ENCODE results near the gene INPP4A.

INPP4A gene

GRCh38 chr2:98476192-98476868 is 31.7 kb downstream of the INPP4A start:
- no peak for DNase-seq (ENCODE audit: low spot score)

GRCh38 chr2:98477036-98477435 is 32.4 kb downstream of the INPP4A start:
- no peak for DNase-seq (ENCODE audit: low spot score)

DNA sequence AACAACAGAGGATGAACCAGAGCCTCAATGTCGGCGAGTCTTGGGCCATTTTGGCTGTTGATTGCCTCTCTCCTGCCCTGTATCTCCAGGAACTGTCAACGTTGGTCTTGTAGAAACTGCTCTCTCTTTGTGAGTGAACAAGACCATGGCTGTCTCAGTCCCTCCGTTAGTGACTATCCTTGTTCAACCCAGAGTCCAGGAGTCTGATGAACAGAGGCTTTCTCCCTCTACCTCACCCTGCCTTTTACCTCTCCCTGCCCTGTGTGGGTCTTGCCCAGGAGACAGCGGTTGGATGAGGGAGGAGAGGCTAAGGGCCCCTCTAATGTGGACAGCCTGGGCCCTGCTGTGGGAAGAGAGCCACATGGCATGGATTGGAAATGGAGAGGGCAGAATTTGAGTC is 32.8 kb downstream of the INPP4A start:
- no peak for DNase-seq (ENCODE audit: low spot score)

DNA sequence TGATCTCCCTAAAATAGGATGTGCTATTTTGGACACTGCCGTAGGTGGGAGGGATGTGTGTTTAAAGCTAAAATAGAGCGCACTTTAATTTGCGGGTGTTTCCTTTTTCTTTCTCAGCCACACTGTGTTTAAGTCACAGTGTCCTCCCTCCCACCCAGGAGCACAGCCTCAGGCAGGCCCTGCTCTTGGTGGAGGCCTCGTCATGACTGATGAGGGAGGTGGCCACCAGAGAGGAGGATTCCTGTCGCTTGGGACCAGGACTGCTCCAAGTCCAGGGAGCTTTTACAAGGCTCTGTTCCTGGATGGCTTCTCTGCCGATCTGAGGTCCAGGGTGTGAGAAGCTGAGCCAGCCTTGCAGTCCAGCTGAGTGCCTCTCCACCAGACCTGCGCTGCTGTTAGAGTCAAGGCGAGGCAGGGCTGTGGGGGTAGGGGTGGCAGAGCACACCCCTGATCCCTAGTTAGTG is 33.5 kb downstream of the INPP4A start:
- DNase-seq (ENCODE audit: low spot score), result no peak

DNA sequence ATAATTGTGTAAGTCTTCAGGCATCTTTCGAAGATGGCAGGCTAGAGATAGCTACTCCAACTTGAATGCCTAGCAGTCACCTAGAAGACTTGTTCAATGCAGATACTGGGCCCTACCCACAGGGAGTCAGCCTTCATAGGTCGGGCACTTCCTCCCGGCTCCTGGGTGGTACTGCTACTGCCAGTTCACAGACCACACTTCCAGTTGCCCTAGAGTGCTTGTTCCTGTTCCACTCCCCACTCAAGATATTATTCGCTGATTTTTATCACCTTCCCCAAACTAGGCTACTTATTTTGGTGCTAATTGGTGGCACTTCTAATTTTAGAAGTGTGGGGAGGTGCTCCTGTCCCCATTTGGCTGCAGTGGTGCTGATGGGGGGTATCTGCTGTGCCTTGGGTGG is 34.2 kb downstream of the INPP4A start:
- DNase-seq (ENCODE audit: low spot score), result no peak

GRCh38 chr2:98479371-98479770 is 34.7 kb downstream of the INPP4A start:
- DNase-seq (ENCODE audit: low spot score), result no peak

GRCh38 chr2:98479959-98480524 is 35.4 kb downstream of the INPP4A start:
- no peak for DNase-seq (ENCODE audit: low spot score)

GRCh38 chr2:98480598-98480997 is 35.9 kb downstream of the INPP4A start:
- DNase-seq (ENCODE audit: low spot score), result no peak

DNA sequence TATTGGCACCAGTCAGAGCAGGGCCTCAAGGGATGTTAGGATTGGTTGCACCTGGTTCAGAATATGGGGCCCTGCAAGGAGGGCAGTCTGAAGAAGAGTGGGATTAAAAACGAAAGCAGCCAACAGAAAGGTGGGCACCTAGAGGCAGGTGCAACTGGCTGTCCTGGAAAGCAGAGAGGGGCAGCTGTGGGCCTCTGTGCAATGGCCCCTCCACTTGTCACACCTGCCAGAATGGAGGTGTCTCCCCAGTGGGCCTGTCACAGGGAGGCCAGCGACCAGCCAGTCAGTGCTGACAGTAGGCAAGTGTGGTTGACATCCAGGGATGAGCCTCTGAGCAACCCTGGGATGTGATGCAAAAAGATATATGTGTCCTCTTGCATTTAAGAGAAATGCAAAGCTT is 37.7 kb downstream of the INPP4A start:
- no peak for DNase-seq (ENCODE audit: low spot score)

- DNase-seq (ENCODE audit: low spot score), result no peak
Observed at GRCh38 chr2:98483257-98483861, 38.7 kb downstream of the INPP4A start.

DNA sequence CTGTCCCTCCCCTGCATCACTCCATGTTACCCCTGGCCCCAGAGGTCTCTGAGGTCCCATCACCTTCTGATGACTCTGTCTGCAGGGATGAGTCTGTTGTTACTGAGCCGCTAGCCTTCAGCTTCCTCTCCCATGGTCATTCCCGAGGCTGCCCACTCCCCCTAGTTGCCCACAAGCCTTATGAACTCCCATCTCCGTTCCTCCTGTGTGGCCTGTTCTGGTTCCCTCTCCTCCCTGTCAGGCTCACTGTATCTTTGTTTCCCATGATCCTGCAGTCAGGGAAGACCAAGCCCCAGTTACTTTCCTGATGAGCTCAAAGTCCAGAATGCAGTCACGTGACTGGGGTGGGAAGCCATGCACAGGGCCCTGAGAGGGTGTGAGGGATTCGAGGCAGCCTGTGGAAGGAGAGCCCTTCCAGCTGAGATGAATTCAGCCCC is 39.5 kb downstream of the INPP4A start:
- peak; percentile 78 for DNase-seq (ENCODE audit: low spot score)

- no peak for DNase-seq (ENCODE audit: low spot score)
Observed at GRCh38 chr2:98484652-98485452, 40.2 kb downstream of the INPP4A start.

- DNase-seq (ENCODE audit: low spot score), result no peak
Observed at GRCh38 chr2:98485453-98485755, 40.7 kb downstream of the INPP4A start.

DNA sequence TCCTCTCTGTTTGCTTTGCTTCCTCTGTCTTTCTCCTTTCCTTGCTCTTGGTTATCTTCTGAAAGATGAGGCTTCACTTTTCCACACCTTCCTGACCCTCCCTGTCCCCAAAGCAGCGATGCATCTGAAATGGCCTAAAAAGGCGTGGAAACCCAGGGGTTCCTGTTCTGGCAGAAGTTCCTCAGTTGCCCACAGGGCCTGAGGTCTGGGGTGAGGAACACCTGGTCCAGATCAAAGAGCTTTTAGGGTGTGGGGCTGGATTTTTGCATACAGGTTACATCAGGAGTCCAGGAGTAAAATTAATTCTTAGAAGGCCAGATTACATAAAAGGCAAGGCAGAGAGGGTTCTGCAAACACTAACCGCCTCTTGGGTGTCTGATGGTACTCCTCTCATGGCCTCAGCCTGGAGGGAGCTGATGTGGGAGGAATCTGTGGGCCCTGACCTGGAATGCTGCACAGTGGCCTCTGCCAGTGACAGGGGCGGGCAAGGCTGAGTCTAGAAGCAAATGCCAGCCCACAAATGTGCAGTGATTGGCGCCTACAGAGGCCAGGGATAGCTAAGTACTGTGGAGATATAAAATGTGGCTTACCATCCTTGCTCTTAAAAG is 41.8 kb downstream of the INPP4A start:
- no peak for DNase-seq (ENCODE audit: low spot score)

DNA sequence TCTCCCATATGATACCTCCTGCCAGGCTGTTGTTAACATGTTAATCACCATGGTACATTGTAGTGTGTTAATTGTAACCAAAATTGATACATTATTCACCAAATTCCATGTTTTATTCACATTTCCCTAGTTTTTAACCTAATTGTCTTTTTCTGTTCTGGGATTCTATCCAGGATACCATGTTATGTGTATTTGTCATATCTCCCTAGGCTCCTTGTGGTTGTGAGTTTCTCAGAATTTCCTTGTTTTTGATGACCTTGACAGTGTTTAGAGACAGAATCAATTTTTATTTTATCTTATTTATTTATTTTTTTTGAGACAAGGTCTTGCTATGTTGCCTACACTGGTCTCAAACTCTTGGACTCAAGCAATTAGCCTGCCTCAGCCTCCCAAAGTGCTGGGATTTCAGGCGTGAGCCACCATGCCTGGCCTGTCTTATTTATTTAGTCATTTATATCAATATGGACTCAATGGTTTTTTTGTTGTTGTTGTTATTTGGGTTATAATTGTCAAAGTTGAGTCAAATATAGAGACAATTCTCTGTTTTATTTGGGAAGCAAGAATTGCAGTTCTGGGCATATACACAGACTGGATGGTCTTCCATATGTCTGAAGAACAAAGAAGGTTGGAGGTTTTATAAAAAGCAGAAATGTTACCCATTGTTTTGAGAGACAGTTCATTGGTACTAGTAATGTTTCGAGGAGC is 42.6 kb downstream of the INPP4A start:
- no peak for DNase-seq (ENCODE audit: low spot score)

- no peak for DNase-seq (ENCODE audit: low spot score)
Observed at GRCh38 chr2:98487806-98488189, 43.1 kb downstream of the INPP4A start.

DNA sequence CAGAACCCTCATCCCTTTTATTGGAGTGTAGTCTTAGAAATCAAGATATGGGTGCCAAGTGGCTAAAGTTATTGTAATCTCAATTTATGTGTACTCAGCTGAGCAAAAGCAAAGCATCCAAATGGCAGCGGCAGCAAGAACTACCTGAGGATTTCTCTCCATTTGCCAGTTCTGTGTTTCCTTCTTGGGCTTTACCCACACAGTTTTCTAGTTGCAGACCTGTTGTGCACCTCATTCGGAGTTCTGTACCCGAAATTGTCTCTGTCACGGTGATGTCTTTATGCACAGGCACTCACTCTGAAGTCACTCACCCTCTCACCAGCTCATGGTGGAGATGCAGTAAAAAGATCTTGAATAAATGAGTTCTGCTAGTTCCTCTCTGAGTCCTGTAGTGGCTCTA is 43.6 kb downstream of the INPP4A start:
- no peak for DNase-seq (ENCODE audit: low spot score)

- no peak for DNase-seq (ENCODE audit: low spot score)
Observed at GRCh38 chr2:98489486-98489885, 44.8 kb downstream of the INPP4A start.

DNA sequence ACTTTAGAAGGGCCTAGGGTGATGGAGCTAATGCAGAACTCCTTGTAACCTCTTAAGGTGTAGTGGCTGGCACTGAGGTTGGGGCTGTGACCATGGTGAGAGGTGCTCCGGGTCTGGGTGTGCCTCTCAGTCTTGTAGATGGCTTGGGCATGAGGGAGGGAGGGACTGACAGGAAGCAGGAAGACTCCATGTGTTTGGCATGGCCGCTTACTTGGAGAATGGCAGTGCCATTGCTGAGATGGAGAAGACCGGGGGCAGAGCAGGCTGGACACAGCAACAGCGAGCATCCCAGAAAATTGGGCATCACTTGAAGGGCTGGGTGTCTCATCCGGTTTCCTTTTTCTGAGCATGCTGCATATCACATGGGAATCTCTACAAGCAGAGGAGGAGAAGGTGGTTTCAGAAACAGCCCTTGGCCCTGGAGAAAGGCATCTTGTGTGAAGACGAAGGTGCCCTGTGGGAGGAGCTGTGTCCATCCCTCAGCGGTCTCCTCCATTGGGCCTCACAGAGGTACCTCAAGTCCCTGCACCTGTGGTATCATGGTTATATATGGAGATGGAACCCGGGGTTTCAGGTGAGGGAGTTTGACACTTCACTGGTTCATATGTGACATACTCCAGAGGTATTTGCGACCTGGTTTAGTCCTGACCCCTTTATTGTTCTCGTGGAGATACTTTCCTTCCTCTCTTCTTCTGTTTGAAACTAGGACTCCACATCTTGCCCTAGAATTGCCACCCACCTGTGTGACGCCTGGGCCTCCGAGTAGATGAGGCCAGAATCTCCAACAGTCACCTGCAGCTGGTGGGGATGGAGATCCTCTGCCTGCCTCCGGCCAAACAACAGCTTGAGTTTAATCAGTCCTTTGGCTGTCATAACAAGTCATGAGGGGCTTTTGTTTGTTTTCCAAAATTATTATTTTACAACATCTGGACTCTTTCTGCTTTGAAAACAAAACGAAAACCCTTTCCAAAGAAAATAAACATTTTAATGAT is 45.6 kb downstream of the INPP4A start:
- DNase-seq (ENCODE audit: low spot score), result no peak

DNA sequence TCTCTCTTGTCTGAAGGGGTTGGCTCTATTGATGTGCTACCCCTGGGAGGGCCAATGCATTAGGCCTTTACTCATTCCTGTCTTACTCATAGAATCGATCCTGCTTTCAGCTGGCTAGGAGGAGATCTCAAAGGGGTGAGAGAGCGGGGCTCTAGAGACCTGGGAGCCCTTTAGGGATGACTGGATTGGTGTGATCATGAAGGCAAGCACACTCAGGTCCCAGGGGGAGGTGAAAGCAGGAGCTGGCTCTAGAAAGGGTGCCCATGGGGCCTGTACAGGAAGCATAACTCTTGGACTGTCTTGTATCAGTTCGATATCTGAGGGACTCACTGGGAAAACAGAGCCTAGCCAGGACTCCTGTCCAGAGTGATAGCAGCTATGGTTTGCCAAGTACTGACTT is 47.8 kb downstream of the INPP4A start:
- DNase-seq (ENCODE audit: low spot score), result no peak

DNA sequence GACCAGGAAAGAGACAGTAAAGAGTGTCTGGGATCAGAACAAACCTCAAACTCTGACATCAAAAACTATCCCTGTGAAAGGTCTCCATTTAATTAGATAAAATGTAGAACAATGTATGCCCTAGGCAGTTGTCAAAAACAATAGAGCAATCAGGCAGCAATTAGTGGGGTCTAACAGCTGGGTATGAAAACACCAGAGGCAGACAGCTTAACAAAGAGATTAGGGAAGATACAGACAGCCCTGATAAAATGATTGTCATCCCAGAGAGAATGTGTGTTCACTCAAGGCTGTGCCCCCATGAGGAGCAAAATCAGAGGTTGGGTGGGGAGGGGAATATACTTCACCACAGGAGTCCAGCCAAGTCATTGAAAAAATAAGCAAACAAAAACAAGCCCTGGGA is 50.0 kb downstream of the INPP4A start:
- no peak for DNase-seq (ENCODE audit: low spot score)

Data from HuH-7.5 (cell line).